DOHH2 (cell line): ENCODE results near the gene DMPK.

ENCODE experiments used
- CTCF ChIP-seq: fragments of 200-600 bp; sonication (generic); IDR thresholded peaks from one replicate; pipeline ENCODE4 v1.5.1; 2014; ENCODE audit warnings: antibody characterized with exemption, mild to moderate bottlenecking, low read depth, low read length; ENCODE audit not compliant: poor library complexity, severe bottlenecking
- EZH2phosphoT487 ChIP-seq: fragments of 200-600 bp; sonication (generic); IDR thresholded peaks from 2 replicates; pipeline ENCODE4 v1.6.1; 2017; ENCODE audit warnings: borderline replicate concordance, mild to moderate bottlenecking, antibody characterized with exemption, low read length, moderate library complexity, mixed read lengths

GRCh38 chr19:45804959-45805230 is 22.6 kb upstream of the DMPK start:
- TF ChIP-seq CTCF (no peak), EZH2phosphoT487 (no peak)
